Large intestine (tissue), 3 donors: Measurements from ENCODE around the gene IQCE. TPM values are rescaled to one million over a fixed set of nuclear protein-coding genes. Genes with fewer than 3 reads are reported as not detected.

ENCODE experiments used
- DNase-seq, 2 donors: peaks; one replicate each; pipeline versions ENCODE4 v3.0.0 to v3.0.0-alpha.2; 2013
- H3K27ac ChIP-seq: one replicate; pipeline ENCODE4 v1.5.1; 2013; ENCODE audit warnings: low read length
- H3K27me3 ChIP-seq: 2 replicates; pipeline ENCODE4 v1.6.1; 2013; ENCODE audit warnings: low read length; ENCODE audit not compliant: control insufficient read depth, insufficient read depth
- H3K36me3 ChIP-seq: 2 replicates; pipeline ENCODE4 v1.6.1; 2013; ENCODE audit warnings: low read length; ENCODE audit not compliant: control insufficient read depth, insufficient read depth
- H3K4me1 ChIP-seq: one replicate; pipeline ENCODE4 v1.6.1; 2013; ENCODE audit warnings: low read length; ENCODE audit not compliant: control insufficient read depth, insufficient read depth
- H3K4me3 ChIP-seq: one replicate; pipeline ENCODE4 v1.5.1; 2013; ENCODE audit warnings: low read length
- H3K9me3 ChIP-seq: one replicate; pipeline ENCODE4 v1.6.1; 2013; ENCODE audit warnings: mild to moderate bottlenecking, low read depth, low read length, moderate library complexity; ENCODE audit not compliant: control insufficient read depth
- WGBS: methylation state at CpG from one replicate; pipeline ENCODE4 v1.1.5; 2013; ENCODE audit warnings: low lambda C conversion rate; ENCODE audit not compliant: insufficient coverage; 5-methylcytosine and 5-hydroxymethylcytosine counted together
- polyA plus RNA-seq: library from polyadenylated mRNA; unstranded; fragments of 120-200 nt; gene quantifications from one replicate; pipeline ENCODE4 v1.2.1, GENCODE V29; 2013

IQCE gene
- polyA plus RNA-seq, 1 donor, result 15.3 TPM

- Histone ChIP-seq H3K4me1 (peaks cover 74% of the 10 kb centered on the region), H3K27me3 (peaks cover 24% of the 10 kb centered on the region), H3K4me3 (peak overlapping the region; percentile 57), H3K9me3 (peaks cover 6% of the 10 kb centered on the region), H3K27ac (peak overlapping the region; percentile 54), H3K36me3 (peaks cover 11% of the 10 kb centered on the region)
- DNase-seq, result peak in 1 of 2 donors; percentile 38
- WGBS, result no CpG with 5 or more reads among the region's 21 CpGs
Observed at GRCh38 chr7:2521341-2521745, 37.4 kb upstream of the IQCE start.

- peaks cover 6% of the 10 kb centered on the region for H3K9me3 ChIP-seq
- H3K27me3 ChIP-seq, result peaks cover 24% of the 10 kb centered on the region
- DNase-seq, result peak in 1 of 2 donors; percentile 57
- H3K27ac ChIP-seq, result peak overlapping the region; percentile 99
- 0% methylated on average over 1 of the region's 17 CpGs for WGBS
- H3K4me3 ChIP-seq, result peak overlapping the region; percentile 57
- H3K4me1 ChIP-seq, result peaks cover 77% of the 10 kb centered on the region
- H3K36me3 ChIP-seq, result peaks cover 18% of the 10 kb centered on the region
Observed at GRCh38 chr7:2521952-2522591, 36.7 kb upstream of the IQCE start.

GRCh38 chr7:2522780-2523433 is 35.9 kb upstream of the IQCE start:
- H3K27ac ChIP-seq, result peak overlapping the region; percentile 99
- peaks cover 24% of the 10 kb centered on the region for H3K36me3 ChIP-seq
- DNase-seq, result peak; percentile 86 to 95
- H3K4me1 ChIP-seq, result peaks cover 77% of the 10 kb centered on the region
- WGBS, result no CpG with 5 or more reads among the region's 19 CpGs
- peaks cover 6% of the 10 kb centered on the region for H3K9me3 ChIP-seq
- peak overlapping the region; percentile 57 for H3K4me3 ChIP-seq
- peaks cover 18% of the 10 kb centered on the region for H3K27me3 ChIP-seq

- Histone ChIP-seq H3K9me3 (peaks cover 6% of the 10 kb centered on the region), H3K36me3 (peaks cover 27% of the 10 kb centered on the region), H3K4me1 (peaks cover 77% of the 10 kb centered on the region), H3K27ac (peak overlapping the region; percentile 99), H3K27me3 (peaks cover 12% of the 10 kb centered on the region), H3K4me3 (peak overlapping the region; percentile 57)
- no CpG with 5 or more reads among the region's 22 CpGs for WGBS
- DNase-seq, result peak; percentile 53 to 82
Observed at GRCh38 chr7:2523461-2523936, 35.3 kb upstream of the IQCE start.

- H3K27me3 ChIP-seq, result peaks cover 6% of the 10 kb centered on the region
- H3K9me3 ChIP-seq, result peaks cover 6% of the 10 kb centered on the region
- peaks cover 32% of the 10 kb centered on the region for H3K36me3 ChIP-seq
- peak overlapping the region; percentile 57 for H3K4me3 ChIP-seq
- WGBS, result no CpG with 5 or more reads among the region's 51 CpGs
- H3K4me1 ChIP-seq, result peaks cover 78% of the 10 kb centered on the region
- peak; percentile 94 to 98 for DNase-seq
- peak overlapping the region; percentile 99 for H3K27ac ChIP-seq
Observed at GRCh38 chr7:2523941-2524807, 34.6 kb upstream of the IQCE start.

- Histone ChIP-seq H3K4me3 (no peak overlapping the region), H3K27me3 (peaks cover 6% of the 10 kb centered on the region), H3K36me3 (peaks cover 33% of the 10 kb centered on the region), H3K4me1 (peaks cover 86% of the 10 kb centered on the region), H3K27ac (peak overlapping the region; percentile 99), H3K9me3 (peaks cover 6% of the 10 kb centered on the region)
- WGBS, result no CpG with 5 or more reads among the region's 53 CpGs
- peak in 1 of 2 donors; percentile 38 for DNase-seq
Observed at GRCh38 chr7:2524808-2525657, 33.7 kb upstream of the IQCE start.

GRCh38 chr7:2525658-2526630 is 32.8 kb upstream of the IQCE start:
- no peak overlapping the region for H3K4me3 ChIP-seq
- peak overlapping the region; percentile 19 for H3K27ac ChIP-seq
- H3K4me1 ChIP-seq, result peaks cover 93% of the 10 kb centered on the region
- H3K36me3 ChIP-seq, result peaks cover 33% of the 10 kb centered on the region
- H3K27me3 ChIP-seq, result peaks cover 6% of the 10 kb centered on the region
- peak in 1 of 2 donors; percentile 52 for DNase-seq
- H3K9me3 ChIP-seq, result peaks cover 6% of the 10 kb centered on the region
- WGBS, result no CpG with 5 or more reads among the region's 36 CpGs

GRCh38 chr7:2526659-2527504 is 31.9 kb upstream of the IQCE start:
- no peak overlapping the region for H3K4me3 ChIP-seq
- peaks cover 33% of the 10 kb centered on the region for H3K36me3 ChIP-seq
- DNase-seq, result peak in 1 of 2 donors; percentile 26
- H3K4me1 ChIP-seq, result peaks cover 90% of the 10 kb centered on the region
- H3K27ac ChIP-seq, result peak overlapping the region; percentile 39
- WGBS, result no CpG with 5 or more reads among the region's 40 CpGs
- peaks cover 6% of the 10 kb centered on the region for H3K9me3 ChIP-seq
- H3K27me3 ChIP-seq, result peaks cover 3% of the 10 kb centered on the region
